ENCODE data around the gene TM9SF3.
"Not testable (repeated sequence)": the region's sequence is repeated elsewhere in the genome, so short reads cannot be mapped to it uniquely, and the experiment has no call there.

TM9SF3 gene

GRCh38 chr10:96578633-96579032 lies 8.2 kb downstream of the TM9SF3 start:
- WGBS, result 88% methylated on average over 5 of the region's 5 CpGs
- H3K9ac ChIP-seq (ENCODE audit: low read depth, low read length), result no peak overlapping the region
- H3K4me1 ChIP-seq (ENCODE audit: insufficient read depth, low read length), result peaks cover 22% of the 10 kb centered on the region
- no peak overlapping the region for H3K4me3 ChIP-seq (ENCODE audit: low read length)
- no peaks in the 10 kb centered on the region for H3K27me3 ChIP-seq (ENCODE audit: insufficient read depth, low read length)
- no peak overlapping the region for H3K27ac ChIP-seq (ENCODE audit: low read depth, low read length)
- no peaks in the 10 kb centered on the region for H3K9me3 ChIP-seq (ENCODE audit: insufficient read depth, low read depth, low read length)
- peaks cover 21% of the 10 kb centered on the region for H3K36me3 ChIP-seq (ENCODE audit: insufficient read depth, low read length)

GRCh38 chr10:96578022-96578421 lies 8.8 kb downstream of the TM9SF3 start:
- no peak overlapping the region for H3K9ac ChIP-seq (ENCODE audit: low read depth, low read length)
- no peak overlapping the region for H3K4me3 ChIP-seq (ENCODE audit: low read length)
- peaks cover 22% of the 10 kb centered on the region for H3K4me1 ChIP-seq (ENCODE audit: insufficient read depth, low read length)
- peaks cover 24% of the 10 kb centered on the region for H3K36me3 ChIP-seq (ENCODE audit: insufficient read depth, low read length)
- no peaks in the 10 kb centered on the region for H3K27me3 ChIP-seq (ENCODE audit: insufficient read depth, low read length)
- no peaks in the 10 kb centered on the region for H3K9me3 ChIP-seq (ENCODE audit: insufficient read depth, low read depth, low read length)
- WGBS, result 84% methylated on average over 1 of the region's 4 CpGs
- H3K27ac ChIP-seq (ENCODE audit: low read depth, low read length), result no peak overlapping the region

GRCh38 chr10:96577069-96577468 lies 9.7 kb downstream of the TM9SF3 start:
- Histone ChIP-seq H3K27ac (ENCODE audit: low read depth, low read length) (no peak overlapping the region), H3K4me3 (ENCODE audit: low read length) (no peak overlapping the region), H3K9ac (ENCODE audit: low read depth, low read length) (no peak overlapping the region), H3K36me3 (ENCODE audit: insufficient read depth, low read length) (peaks cover 28% of the 10 kb centered on the region), H3K27me3 (ENCODE audit: insufficient read depth, low read length) (no peaks in the 10 kb centered on the region), H3K4me1 (ENCODE audit: insufficient read depth, low read length) (peaks cover 19% of the 10 kb centered on the region), H3K9me3 (ENCODE audit: insufficient read depth, low read depth, low read length) (no peaks in the 10 kb centered on the region)
- 100% methylated on average over 1 of the region's 1 CpG for WGBS

- Histone ChIP-seq H3K4me1 (ENCODE audit: insufficient read depth, low read length) (peaks cover 19% of the 10 kb centered on the region), H3K36me3 (ENCODE audit: insufficient read depth, low read length) (peaks cover 28% of the 10 kb centered on the region), H3K27me3 (ENCODE audit: insufficient read depth, low read length) (no peaks in the 10 kb centered on the region), H3K4me3 (ENCODE audit: low read length) (no peak overlapping the region), H3K9ac (ENCODE audit: low read depth, low read length) (no peak overlapping the region), H3K9me3 (ENCODE audit: insufficient read depth, low read depth, low read length) (no peaks in the 10 kb centered on the region), H3K27ac (ENCODE audit: low read depth, low read length) (no peak overlapping the region)
- no CpG with 5 or more reads among the region's 1 CpG for WGBS
These were observed 10.4 kb downstream of the TM9SF3 start for GRCh38 chr10:96576277-96576980.

- H3K9ac ChIP-seq (ENCODE audit: low read depth, low read length); H3K27ac ChIP-seq (ENCODE audit: low read depth, low read length); H3K4me3 ChIP-seq (ENCODE audit: low read length); H3K27me3 ChIP-seq (ENCODE audit: insufficient read depth, low read length); H3K9me3 ChIP-seq (ENCODE audit: insufficient read depth, low read depth, low read length): not testable (repeated sequence)
- 97% methylated on average over 2 of the region's 2 CpGs for WGBS
- Histone ChIP-seq H3K36me3 (ENCODE audit: insufficient read depth, low read length) (peaks cover 30% of the 10 kb centered on the region), H3K4me1 (ENCODE audit: insufficient read depth, low read length) (peaks cover 17% of the 10 kb centered on the region)
These were observed 12.2 kb downstream of the TM9SF3 start for GRCh38 chr10:96574564-96574963.

- 94% methylated on average over 4 of the region's 5 CpGs for WGBS
- H3K4me3 ChIP-seq (ENCODE audit: low read length), result no peak overlapping the region
- peaks cover 42% of the 10 kb centered on the region for H3K36me3 ChIP-seq (ENCODE audit: insufficient read depth, low read length)
- H3K9me3 ChIP-seq (ENCODE audit: insufficient read depth, low read depth, low read length), result no peaks in the 10 kb centered on the region
- H3K27ac ChIP-seq (ENCODE audit: low read depth, low read length), result no peak overlapping the region
- H3K27me3 ChIP-seq (ENCODE audit: insufficient read depth, low read length), result no peaks in the 10 kb centered on the region
- peaks cover 14% of the 10 kb centered on the region for H3K4me1 ChIP-seq (ENCODE audit: insufficient read depth, low read length)
- no peak overlapping the region for H3K9ac ChIP-seq (ENCODE audit: low read depth, low read length)
These were observed 13.8 kb downstream of the TM9SF3 start for GRCh38 chr10:96573036-96573435.

- Histone ChIP-seq H3K27ac (ENCODE audit: low read depth, low read length) (no peak overlapping the region), H3K36me3 (ENCODE audit: insufficient read depth, low read length) (peaks cover 43% of the 10 kb centered on the region), H3K27me3 (ENCODE audit: insufficient read depth, low read length) (no peaks in the 10 kb centered on the region), H3K4me3 (ENCODE audit: low read length) (no peak overlapping the region), H3K4me1 (ENCODE audit: insufficient read depth, low read length) (peaks cover 18% of the 10 kb centered on the region), H3K9ac (ENCODE audit: low read depth, low read length) (no peak overlapping the region), H3K9me3 (ENCODE audit: insufficient read depth, low read depth, low read length) (no peaks in the 10 kb centered on the region)
- WGBS, result 84% methylated on average over 8 of the region's 10 CpGs
These were observed 15.5 kb downstream of the TM9SF3 start for GRCh38 chr10:96570983-96571964.

- no peaks in the 10 kb centered on the region for H3K9me3 ChIP-seq (ENCODE audit: insufficient read depth, low read depth, low read length)
- peaks cover 18% of the 10 kb centered on the region for H3K4me1 ChIP-seq (ENCODE audit: insufficient read depth, low read length)
- no peak overlapping the region for H3K9ac ChIP-seq (ENCODE audit: low read depth, low read length)
- peaks cover 39% of the 10 kb centered on the region for H3K36me3 ChIP-seq (ENCODE audit: insufficient read depth, low read length)
- H3K27ac ChIP-seq (ENCODE audit: low read depth, low read length), result no peak overlapping the region
- H3K4me3 ChIP-seq (ENCODE audit: low read length), result no peak overlapping the region
- no peaks in the 10 kb centered on the region for H3K27me3 ChIP-seq (ENCODE audit: insufficient read depth, low read length)
- WGBS, result 96% methylated on average over 6 of the region's 6 CpGs
These were observed 16.3 kb downstream of the TM9SF3 start for GRCh38 chr10:96570511-96570910.

GRCh38 chr10:96568402-96568801 lies 18.4 kb downstream of the TM9SF3 start:
- Histone ChIP-seq H3K27me3 (ENCODE audit: insufficient read depth, low read length) (no peaks in the 10 kb centered on the region), H3K9me3 (ENCODE audit: insufficient read depth, low read depth, low read length) (no peaks in the 10 kb centered on the region), H3K36me3 (ENCODE audit: insufficient read depth, low read length) (peaks cover 47% of the 10 kb centered on the region), H3K27ac (ENCODE audit: low read depth, low read length) (no peak overlapping the region), H3K4me3 (ENCODE audit: low read length) (no peak overlapping the region), H3K4me1 (ENCODE audit: insufficient read depth, low read length) (peaks cover 18% of the 10 kb centered on the region), H3K9ac (ENCODE audit: low read depth, low read length) (no peak overlapping the region)
- WGBS, result no CpG with 5 or more reads among the region's 1 CpG

GRCh38 chr10:96565774-96566173 lies 21.0 kb downstream of the TM9SF3 start:
- H3K4me1 ChIP-seq (ENCODE audit: insufficient read depth, low read length), result 0 out of 2 replicates have a peak, but pooled peaks cover 3% of the 10 kb centered on the region
- 88% methylated on average over 1 of the region's 1 CpG for WGBS
- H3K4me3 ChIP-seq (ENCODE audit: low read length), result no peak overlapping the region
- no peaks in the 10 kb centered on the region for H3K9me3 ChIP-seq (ENCODE audit: insufficient read depth, low read depth, low read length)
- H3K36me3 ChIP-seq (ENCODE audit: insufficient read depth, low read length), result peaks cover 60% of the 10 kb centered on the region
- no peaks in the 10 kb centered on the region for H3K27me3 ChIP-seq (ENCODE audit: insufficient read depth, low read length)
- H3K27ac ChIP-seq (ENCODE audit: low read depth, low read length), result no peak overlapping the region
- no peak overlapping the region for H3K9ac ChIP-seq (ENCODE audit: low read depth, low read length)
